G401 (cell line): ENCODE data around the gene CBX8. TPM values are rescaled to one million over a fixed set of nuclear protein-coding genes. Genes with fewer than 3 reads are reported as not detected.

Experiments used
- DNase-seq: peaks from one replicate; pipeline ENCODE4 v3.0.0-alpha.2; 2015; ENCODE audit warnings: low spot score
- in situ Hi-C: cut with HindIII; loops from 2 replicates; pipeline ENCODE4 v1.10.0; 2016; ENCODE audit warnings: low sequenced_read_pairs, mixed read lengths
- total RNA-seq: library from RNA; depleted of rRNA; stranded (reverse); fragments of >200 nt; shearing (Covaris generic); gene quantifications from 2 replicates; pipeline ENCODE4 v1.2.3, GENCODE V29; 2014; rRNA removed

The CBX8 gene
- total RNA-seq, 1 experiment from 2014 or later, result 18.8 TPM

DNA sequence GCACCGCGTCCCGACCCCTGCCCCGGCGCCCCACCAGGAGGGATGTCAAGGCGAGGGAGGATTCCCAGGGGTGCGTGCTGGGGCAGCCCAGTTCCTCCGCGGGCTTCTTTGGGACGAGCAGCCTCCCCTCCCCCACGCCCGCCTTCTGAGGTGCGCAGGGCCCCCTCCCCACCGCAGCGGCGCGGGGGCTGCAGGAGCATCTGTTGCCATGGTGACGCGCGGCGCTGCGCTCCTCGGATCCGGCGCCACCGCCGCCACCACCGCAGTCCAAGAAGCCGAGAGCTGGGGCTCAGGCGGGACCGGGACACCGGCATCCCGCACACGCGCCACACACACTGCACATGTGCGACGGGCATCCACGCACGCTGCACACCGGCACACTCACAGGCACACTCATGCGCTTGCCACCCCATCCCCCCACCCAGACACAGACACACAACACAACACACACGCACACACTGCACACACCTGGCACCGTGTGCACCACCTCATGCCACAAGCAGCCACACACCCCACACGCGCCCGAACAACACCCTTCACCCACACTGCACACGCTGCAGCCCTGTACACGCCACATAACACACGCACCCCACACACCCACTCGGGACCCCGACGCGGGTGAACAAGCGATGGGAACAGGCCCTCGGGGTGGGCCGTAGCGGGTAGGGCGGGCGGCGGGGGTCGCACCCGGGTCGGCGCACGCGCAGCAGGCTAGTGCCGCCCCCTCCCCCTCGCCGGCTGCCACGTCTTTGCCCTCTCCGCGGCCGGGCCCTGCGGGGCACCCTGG is 49.2 kb downstream of the CBX8 start:
- in situ Hi-C loops, result loop anchor here (10.0 kb wide), 1 partner anchor 47 kb away; the partner anchor contains the start of gene CBX8
- no peak for DNase-seq

DNA sequence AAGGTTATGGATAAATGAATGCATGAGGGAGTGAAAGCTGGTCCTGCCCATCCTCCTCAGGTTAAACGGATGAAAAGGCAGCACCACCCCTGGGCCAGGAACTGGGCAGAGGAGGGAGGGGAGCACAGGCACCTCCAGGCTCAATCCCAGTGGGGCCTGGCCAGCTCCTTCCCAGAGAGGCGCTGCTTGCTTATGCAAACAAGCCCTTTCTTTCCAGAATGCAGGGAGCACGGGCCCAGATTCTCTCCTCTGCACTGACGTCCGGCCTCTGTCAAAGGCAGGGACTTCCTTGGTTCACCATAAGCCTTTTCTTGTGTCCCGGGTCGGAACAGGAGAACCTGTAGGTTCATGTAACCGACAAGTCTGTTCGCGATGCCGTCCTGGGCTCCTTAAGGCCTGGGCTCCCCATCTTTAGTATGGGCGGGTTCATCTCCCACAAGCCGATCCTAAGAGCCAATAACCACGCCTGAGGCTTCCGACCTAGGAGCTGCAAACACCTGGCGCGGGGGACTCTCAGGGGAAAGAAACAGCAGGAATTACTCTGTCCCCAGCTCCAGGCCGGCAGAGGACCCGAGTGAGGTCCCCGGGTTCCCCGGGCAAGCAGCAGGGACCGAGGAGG is 49.9 kb downstream of the CBX8 start:
- in situ Hi-C loops, result loop anchor here (10.0 kb wide), 1 partner anchor 48 kb away; the partner anchor contains the start of gene CBX8
- no peak for DNase-seq

DNA sequence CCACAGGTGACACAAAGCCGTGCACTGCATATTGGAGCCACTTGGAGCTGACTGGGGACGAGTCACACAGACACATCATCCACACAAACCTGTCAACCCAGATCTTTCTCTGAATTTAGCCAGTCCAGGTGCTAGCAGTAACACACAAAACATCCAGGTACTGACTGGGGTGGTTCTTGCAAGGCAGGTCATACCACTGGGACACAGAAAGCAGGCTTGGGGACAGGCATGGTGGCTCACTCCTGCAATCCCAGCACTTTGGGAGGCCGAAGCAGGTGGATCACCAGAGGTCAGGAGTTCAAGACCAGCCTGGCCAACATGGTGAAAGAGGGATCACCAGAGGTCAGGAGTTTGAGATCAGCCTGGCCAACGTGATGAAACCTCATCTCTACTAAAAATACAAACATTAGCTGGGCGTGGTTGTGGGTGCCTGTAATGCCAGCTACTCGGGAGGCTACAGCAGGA is 51.2 kb downstream of the CBX8 start:
- in situ Hi-C loops, result loop anchor here (10.0 kb wide), 1 partner anchor 49 kb away; the partner anchor contains the start of gene CBX8
- no peak for DNase-seq

DNA sequence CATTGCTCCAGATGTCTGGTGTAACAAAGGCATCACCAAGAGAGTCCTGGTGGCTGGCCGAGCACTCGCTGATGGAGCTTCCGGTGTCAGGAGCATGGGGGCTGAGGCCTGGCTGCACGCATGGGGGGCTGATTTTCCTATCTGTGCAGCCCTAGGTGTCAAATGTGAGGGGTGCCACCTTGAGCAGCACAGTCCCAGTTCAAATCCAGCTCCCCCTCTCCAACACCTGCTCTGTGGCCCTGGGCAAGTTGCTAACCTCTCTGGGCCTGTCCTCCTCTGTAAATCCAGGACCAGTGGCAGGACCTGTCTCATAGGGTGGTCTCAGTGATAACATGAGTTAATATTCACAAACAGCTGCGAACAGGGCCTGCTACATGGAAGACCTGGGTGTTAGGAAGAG is 53.3 kb downstream of the CBX8 start:
- no peak for DNase-seq
- in situ Hi-C loops, result loop anchor here (10.0 kb wide), 1 partner anchor 51 kb away; the partner anchor contains the start of gene CBX8

DNA sequence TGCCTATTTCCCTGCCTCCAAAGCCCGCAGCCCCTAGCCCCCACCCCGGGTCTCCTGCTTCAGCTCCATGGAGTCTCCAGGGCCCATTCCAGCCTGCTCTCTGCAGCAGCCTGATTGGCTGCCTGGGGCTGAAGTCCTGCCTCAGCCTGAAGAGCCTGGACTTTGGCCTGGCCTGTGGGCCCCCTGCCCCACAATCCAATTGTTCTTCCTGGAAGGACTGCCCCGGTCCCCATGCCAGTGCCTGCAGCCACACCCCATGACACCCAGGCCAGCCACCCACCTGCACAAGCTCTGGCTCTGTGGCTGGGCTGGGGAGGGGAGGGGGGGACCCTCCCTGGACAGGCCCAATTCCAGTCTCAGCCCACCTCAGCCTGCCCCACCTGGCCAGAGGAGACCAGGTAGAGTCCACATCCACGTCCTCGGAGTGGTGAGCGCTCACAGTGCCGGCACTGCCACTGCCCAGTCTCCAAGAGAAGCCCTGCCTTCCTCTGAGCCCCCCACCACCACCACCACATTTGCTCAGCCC is 53.9 kb downstream of the CBX8 start:
- in situ Hi-C loops, result loop anchor here (10.0 kb wide), 1 partner anchor 52 kb away; the partner anchor contains the start of gene CBX8
- no peak for DNase-seq

DNA sequence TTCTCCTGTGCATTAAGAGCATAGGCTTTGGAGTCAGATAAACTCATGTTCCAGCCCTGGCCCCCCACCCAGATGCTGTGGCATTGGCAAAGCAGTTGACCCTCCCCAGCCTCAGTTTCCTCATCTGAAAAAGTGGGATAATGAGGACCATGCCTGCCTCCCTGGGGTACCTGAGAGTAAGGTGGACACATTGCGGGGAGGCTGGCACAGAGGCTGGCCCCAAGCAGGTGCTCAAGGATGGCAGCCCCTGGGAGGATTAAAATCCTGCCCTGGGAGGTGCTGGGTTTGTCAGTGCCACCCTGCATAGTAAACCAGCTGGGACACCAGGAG is 54.3 kb downstream of the CBX8 start:
- in situ Hi-C loops, result loop anchor here (10.0 kb wide), 1 partner anchor 52 kb away; the partner anchor contains the start of gene CBX8
- DNase-seq, result no peak

Other genes with a start within 250 kb of the CBX8 start
- gene RBFOX3, start 186.0 kb downstream of the CBX8 start, total RNA-seq, result not detected in 2 replicates
- not detected in 2 replicates for gene ENPP7, start 66.1 kb downstream of the CBX8 start, total RNA-seq
- 35.8 and 48.4 TPM in 2 replicates for gene CBX2, start 18.9 kb downstream of the CBX8 start, total RNA-seq
- 13.5 and 20.9 TPM in 2 replicates for gene CBX4, start 42.4 kb upstream of the CBX8 start, total RNA-seq
- gene TBC1D16, start 238.8 kb upstream of the CBX8 start, total RNA-seq, result 9.6 and 21.7 TPM in 2 replicates
- 13.7 and 14.4 TPM in 2 replicates for gene CCDC40, start 239.6 kb upstream of the CBX8 start, total RNA-seq